ENCODE measurements around the gene OPCML. TPM values are rescaled to one million over a fixed set of nuclear protein-coding genes. Genes with fewer than 3 reads are reported as not detected.

OPCML gene
- total and polyA plus RNA-seq, 7 donors = 0.01 to 0.80 (median 0.07) TPM; not detected in 4

DNA sequence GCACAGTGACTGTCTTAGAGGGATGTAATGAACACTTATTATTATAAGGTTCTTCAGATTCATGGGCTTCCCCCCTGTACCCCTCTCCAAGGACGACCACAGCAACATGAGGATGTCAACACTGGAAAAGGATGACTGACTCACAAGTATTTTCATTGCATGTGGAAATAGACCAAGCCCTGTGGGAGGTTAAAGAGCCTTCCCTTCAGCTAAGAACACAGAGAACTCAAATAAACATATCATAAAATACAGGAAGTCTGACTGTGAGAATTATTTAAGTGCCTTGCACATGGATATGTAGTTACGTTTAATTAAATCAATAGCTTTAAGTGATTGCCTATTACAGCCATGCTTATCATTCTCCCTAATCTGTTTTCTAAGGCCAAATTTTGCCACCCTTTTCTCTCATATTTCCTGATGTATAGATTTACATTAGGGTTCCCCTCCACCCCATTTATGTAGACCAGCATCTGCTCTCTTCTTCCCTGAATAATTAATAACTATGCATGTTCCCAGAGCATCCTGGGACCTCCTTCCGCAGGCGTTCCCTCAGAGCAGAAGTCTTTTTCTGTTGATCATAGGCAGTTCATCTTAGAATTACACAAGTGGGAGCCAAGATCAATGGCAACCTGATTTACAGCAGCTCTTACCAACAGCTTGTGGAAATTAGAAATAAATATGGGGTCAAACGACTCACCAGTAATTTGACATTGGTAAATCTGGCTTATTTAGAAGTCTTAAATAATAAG, 226.9 kb downstream of the OPCML start:
- 61 to 67% (median 64%) methylated on average over 5 of the region's 5 CpGs for WGBS, 3 donors
- intact Hi-C loops (cut with DNase I) = no loop called here
- Histone ChIP-seq H3K36me3 (ENCODE audit: insufficient read depth in 1 of 2, low read depth in 1 of 2) (no peaks in the 10 kb centered on the region), H3K4me3 (no peak overlapping the region), H3K4me1 (no peaks in the 10 kb centered on the region), H3K27ac (no peak overlapping the region), H3K9me3 (no peaks in the 10 kb centered on the region), H3K27me3 (ENCODE audit: insufficient read depth in 3 of 3, low read length in 2 of 3) (no peaks in the 10 kb centered on the region)
- DNase-seq = no peak
- no peak for ATAC-seq
- TF ChIP-seq, protein P1, sequence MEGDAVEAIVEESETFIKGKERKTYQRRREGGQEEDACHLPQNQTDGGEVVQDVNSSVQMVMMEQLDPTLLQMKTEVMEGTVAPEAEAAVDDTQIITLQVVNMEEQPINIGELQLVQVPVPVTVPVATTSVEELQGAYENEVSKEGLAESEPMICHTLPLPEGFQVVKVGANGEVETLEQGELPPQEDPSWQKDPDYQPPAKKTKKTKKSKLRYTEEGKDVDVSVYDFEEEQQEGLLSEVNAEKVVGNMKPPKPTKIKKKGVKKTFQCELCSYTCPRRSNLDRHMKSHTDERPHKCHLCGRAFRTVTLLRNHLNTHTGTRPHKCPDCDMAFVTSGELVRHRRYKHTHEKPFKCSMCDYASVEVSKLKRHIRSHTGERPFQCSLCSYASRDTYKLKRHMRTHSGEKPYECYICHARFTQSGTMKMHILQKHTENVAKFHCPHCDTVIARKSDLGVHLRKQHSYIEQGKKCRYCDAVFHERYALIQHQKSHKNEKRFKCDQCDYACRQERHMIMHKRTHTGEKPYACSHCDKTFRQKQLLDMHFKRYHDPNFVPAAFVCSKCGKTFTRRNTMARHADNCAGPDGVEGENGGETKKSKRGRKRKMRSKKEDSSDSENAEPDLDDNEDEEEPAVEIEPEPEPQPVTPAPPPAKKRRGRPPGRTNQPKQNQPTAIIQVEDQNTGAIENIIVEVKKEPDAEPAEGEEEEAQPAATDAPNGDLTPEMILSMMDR (IDR thresholded peaks at IDR 0.05) = no peak

DNA sequence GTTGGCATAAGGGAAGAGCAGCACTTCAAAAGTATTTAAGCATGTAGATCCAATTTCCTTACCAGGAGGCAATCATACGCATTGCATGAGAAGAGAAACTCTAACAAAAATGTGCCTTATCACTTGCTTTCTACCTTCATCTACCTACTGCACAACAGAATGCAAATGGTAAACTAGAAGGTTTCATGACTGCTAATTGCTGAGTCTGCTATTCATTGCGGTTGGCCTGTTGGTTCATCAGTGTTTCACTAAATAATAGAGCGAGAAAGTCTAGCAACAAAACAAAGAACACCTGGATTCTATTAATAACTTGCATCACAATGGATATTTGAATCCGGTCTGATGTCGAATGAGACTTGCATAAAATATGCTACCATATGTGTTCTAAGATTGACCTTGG, 229.0 kb downstream of the OPCML start:
- Histone ChIP-seq H3K27me3 (ENCODE audit: insufficient read depth in 3 of 3, low read length in 2 of 3) (no peaks in the 10 kb centered on the region), H3K27ac (no peak overlapping the region), H3K36me3 (ENCODE audit: insufficient read depth in 1 of 2, low read depth in 1 of 2) (no peaks in the 10 kb centered on the region), H3K4me1 (no peaks in the 10 kb centered on the region), H3K4me3 (no peak overlapping the region), H3K9me3 (no peaks in the 10 kb centered on the region)
- DNase-seq = no peak
- WGBS, 3 donors = 88 to 91% (median 88%) methylated on average over 5 of the region's 5 CpGs
- ATAC-seq = no peak
- intact Hi-C loops (cut with DNase I) = no loop called here
- TF ChIP-seq, protein P1 (IDR thresholded peaks at IDR 0.05) = no peak

DNA sequence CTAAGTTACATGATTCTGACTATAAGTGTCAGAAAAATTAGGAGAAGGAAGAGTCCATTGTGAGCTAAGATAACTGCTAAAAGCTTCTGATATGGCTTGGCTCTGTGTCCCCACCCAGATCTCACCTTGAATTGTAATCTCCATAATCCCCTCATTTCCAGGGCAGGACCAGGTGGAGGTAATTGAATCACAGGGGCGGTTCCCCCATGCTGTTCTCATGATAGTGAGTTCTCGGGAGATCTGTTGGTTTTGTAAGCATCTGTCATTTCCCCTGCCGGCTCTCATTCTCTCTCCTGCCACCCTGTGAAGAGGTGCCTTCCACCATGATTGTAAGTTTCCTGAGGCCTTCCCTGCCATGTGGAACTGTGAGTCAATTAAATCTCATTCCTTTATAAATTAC, 230.2 kb downstream of the OPCML start:
- Histone ChIP-seq H3K4me1 (no peaks in the 10 kb centered on the region), H3K27ac (no peak overlapping the region), H3K27me3 (ENCODE audit: insufficient read depth in 3 of 3, low read length in 2 of 3) (no peaks in the 10 kb centered on the region), H3K36me3 (ENCODE audit: insufficient read depth in 1 of 2, low read depth in 1 of 2) (no peaks in the 10 kb centered on the region), H3K4me3 (no peak overlapping the region), H3K9me3 (no peaks in the 10 kb centered on the region)
- WGBS, 3 donors = 31 to 47% (median 44%) methylated on average over 3 of the region's 3 CpGs
- TF ChIP-seq, protein P1 (IDR thresholded peaks at IDR 0.05) = no peak
- intact Hi-C loops (cut with DNase I) = no loop called here
- DNase-seq (no peak), ATAC-seq (no peak)

DNA sequence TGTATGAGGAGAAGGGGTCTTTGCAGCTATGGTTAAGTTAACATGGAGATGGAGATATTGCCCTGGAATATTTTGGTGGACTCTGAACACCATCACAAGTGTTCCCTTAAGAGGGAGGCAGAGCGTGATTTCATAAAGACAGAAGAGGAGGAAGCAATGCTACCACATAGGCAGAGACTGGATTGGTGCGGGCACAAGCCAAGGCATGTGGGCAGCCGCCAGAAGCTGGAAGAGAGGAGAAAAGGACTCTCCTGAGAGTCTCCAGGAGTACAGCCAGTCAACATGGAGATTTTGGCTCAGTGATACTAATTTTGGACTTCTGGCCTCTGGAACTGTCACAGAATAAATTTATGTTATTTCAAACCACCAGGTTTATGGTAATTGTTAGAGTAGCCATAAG, 231.6 kb downstream of the OPCML start:
- TF ChIP-seq, protein P1 (IDR thresholded peaks at IDR 0.05) = no peak
- 61 to 90% (median 76%) methylated on average over 3 of the region's 3 CpGs for WGBS, 3 donors
- H3K27me3 ChIP-seq (ENCODE audit: insufficient read depth in 3 of 3, low read length in 2 of 3) = no peaks in the 10 kb centered on the region
- no peak overlapping the region for H3K27ac ChIP-seq
- intact Hi-C loops (cut with DNase I) = no loop called here
- H3K36me3 ChIP-seq (ENCODE audit: insufficient read depth in 1 of 2, low read depth in 1 of 2) = no peaks in the 10 kb centered on the region
- H3K4me1 ChIP-seq = no peaks in the 10 kb centered on the region
- H3K4me3 ChIP-seq = no peak overlapping the region
- ATAC-seq (no peak), DNase-seq (no peak)
- no peaks in the 10 kb centered on the region for H3K9me3 ChIP-seq

DNA sequence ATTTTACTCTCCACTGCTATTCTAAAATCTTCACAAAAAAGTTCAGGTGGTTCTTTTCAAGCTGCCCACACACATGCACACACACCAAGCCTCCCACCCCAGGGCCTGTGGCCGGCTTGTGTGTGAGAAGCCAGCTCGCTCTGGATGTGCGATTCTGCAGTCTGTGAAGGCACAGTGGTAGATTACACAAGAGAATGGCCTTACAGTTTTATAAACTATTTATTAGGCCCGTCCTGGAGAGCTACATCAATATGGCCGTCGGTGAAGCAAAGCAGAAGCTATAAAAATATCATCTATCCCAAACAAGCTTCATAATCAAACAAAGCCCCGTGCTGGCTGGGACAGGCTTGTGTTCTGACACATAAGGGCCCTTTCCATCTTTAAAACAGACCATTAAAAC, 240.5 kb downstream of the OPCML start:
- Histone ChIP-seq H3K4me1 (no peaks in the 10 kb centered on the region), H3K4me3 (no peak overlapping the region), H3K27me3 (ENCODE audit: insufficient read depth in 3 of 3, low read length in 2 of 3) (no peaks in the 10 kb centered on the region), H3K9me3 (no peaks in the 10 kb centered on the region), H3K27ac (no peak overlapping the region), H3K36me3 (ENCODE audit: insufficient read depth in 1 of 2, low read depth in 1 of 2) (no peaks in the 10 kb centered on the region)
- TF ChIP-seq, protein P1 (IDR thresholded peaks at IDR 0.05) = no peak
- intact Hi-C loops (cut with DNase I) = loop anchor here in 1 of 2 donors (10.0 kb wide), 1 partner anchor 57 kb away; no protein-coding TSS in a partner anchor
- WGBS, 3 donors = 63 to 70% (median 64%) methylated on average over 7 of the region's 7 CpGs
- DNase-seq = no peak
- no peak for ATAC-seq

All from psoas muscle (tissue), 8 donors.